ENCODE results near the gene FAM81B. TPM values are rescaled to one million over a fixed set of nuclear protein-coding genes. Genes with fewer than 3 reads are reported as not detected.
A peak's percentile ranks its signal among the peaks of the same experiment; 100 is the strongest.

FAM81B gene
- polyA plus RNA-seq, 2 of the 4 experiments (the other 2 are of a cell fraction), result 0.05 TPM; not detected in 1

DNA sequence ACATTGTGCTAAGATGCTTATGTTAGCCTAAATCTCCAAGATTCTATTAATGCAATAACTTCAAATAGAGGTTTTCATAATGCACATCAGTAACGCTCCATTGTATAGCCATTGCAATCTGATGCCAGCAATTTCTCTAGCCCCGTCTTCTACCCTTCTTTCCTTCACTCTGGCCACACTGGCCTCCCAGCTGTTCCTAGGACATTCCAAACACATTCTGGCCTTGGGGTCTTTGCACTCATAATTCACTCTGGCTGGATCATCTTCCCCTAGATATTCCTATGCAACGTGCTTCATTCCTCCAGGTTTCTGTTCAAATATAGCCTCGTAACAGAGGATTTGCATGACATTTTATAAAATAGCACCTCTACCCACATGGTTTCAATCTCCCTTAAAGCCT lies 23.3 kb downstream of the FAM81B start:
- Histone ChIP-seq H3K4me3 (no peak overlapping the region), H3K4me2 (no peak overlapping the region), H3K27ac (no peak overlapping the region), H3K9me3 (no peaks in the 10 kb centered on the region), H3K4me1 (no peaks in the 10 kb centered on the region)
- 36% methylated on average over 4 of the region's 4 CpGs for WGBS (ENCODE audit: missing lambda C conversion rate)
- ChIA-PET POLR2A (no interaction called here), CTCF (no interaction called here)
- TF ChIP-seq JUN (IDR thresholded peaks at IDR 0.05) (no peak), MAFK (IDR thresholded peaks at IDR 0.05; ENCODE audit: partially characterized antibody) (no peak), CBX2 (IDR thresholded peaks at IDR 0.05; ENCODE audit: borderline replicate concordance, low read depth) (no peak), FOXS1 (CRISPR knock-in tag; IDR thresholded peaks at IDR 0.05) (no peak), FOSL2 (IDR thresholded peaks at IDR 0.05) (no peak), FOSL2 (CRISPR knock-in tag; IDR thresholded peaks at IDR 0.05) (no peak), ZSCAN20 (CRISPR knock-in tag; IDR thresholded peaks at IDR 0.05) (no peak)
- FAIRE-seq (no peak), ATAC-seq (no peak), DNase-seq (ENCODE audit: low read depth in 1 of 2, low spot score in 1 of 2) (no peak)

DNA sequence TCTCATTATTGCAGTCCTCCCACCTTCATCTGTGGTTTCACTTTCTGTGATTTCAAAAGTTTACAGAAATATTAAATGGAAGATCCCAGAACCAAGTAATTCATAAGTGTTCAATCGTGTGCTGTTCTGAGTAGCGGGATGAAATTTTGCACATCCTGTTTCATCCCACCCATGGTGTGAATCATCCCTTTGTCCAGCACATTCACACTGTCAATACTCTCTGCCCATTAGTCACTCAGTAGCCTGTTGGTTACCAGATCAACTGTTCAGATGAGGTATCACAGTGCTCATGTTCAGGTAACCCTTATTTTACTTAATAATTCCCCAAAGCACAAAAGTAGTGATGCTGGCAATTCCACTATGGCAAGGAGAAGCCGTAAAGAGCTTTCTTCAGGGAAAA lies 26.8 kb downstream of the FAM81B start:
- 27% methylated on average over 3 of the region's 3 CpGs for WGBS (ENCODE audit: missing lambda C conversion rate)
- Histone ChIP-seq H3K4me2 (peak overlapping the region; percentile 43; the same call in 2 of the 3 replicates), H3K27ac (no peak overlapping the region), H3K4me1 (no peaks in the 10 kb centered on the region), H3K4me3 (no peak overlapping the region), H3K9me3 (no peaks in the 10 kb centered on the region)
- TF ChIP-seq CHD2 (IDR thresholded peaks at IDR 0.05; ENCODE audit: low read length, partially characterized antibody) (no peak), HOXA7 (CRISPR knock-in tag; IDR thresholded peaks at IDR 0.05) (no peak), FOXS1 (CRISPR knock-in tag; IDR thresholded peaks at IDR 0.05) (no peak), SREBF2 (IDR thresholded peaks at IDR 0.05) (no peak), CHD4 (IDR thresholded peaks at IDR 0.05; ENCODE audit: borderline replicate concordance) (no peak), HOXB13 (CRISPR knock-in tag; IDR thresholded peaks at IDR 0.05; ENCODE audit: low read depth) (no peak), BHLHE40 (IDR thresholded peaks at IDR 0.05; ENCODE audit: low read depth, low read length) (no peak), NFE2L2 (conservative IDR thresholded peaks at IDR 0.05; ENCODE audit: low read length) (no peak), ZC3H11A (IDR thresholded peaks at IDR 0.05) (no peak), SMC3 (IDR thresholded peaks at IDR 0.05) (no peak), GATA3 (IDR thresholded peaks at IDR 0.05; ENCODE audit: borderline replicate concordance) (no peak), RFX5 (IDR thresholded peaks at IDR 0.05) (no peak), EHMT2 (IDR thresholded peaks at IDR 0.05; ENCODE audit: low read depth) (no peak), RCOR1 (IDR thresholded peaks at IDR 0.05; ENCODE audit: low read depth, low read length) (no peak), CBX2 (IDR thresholded peaks at IDR 0.05; ENCODE audit: borderline replicate concordance, low read depth) (no peak), EHF (CRISPR knock-in tag; IDR thresholded peaks at IDR 0.05) (no peak)
- TF ChIP-seq, protein P1, sequence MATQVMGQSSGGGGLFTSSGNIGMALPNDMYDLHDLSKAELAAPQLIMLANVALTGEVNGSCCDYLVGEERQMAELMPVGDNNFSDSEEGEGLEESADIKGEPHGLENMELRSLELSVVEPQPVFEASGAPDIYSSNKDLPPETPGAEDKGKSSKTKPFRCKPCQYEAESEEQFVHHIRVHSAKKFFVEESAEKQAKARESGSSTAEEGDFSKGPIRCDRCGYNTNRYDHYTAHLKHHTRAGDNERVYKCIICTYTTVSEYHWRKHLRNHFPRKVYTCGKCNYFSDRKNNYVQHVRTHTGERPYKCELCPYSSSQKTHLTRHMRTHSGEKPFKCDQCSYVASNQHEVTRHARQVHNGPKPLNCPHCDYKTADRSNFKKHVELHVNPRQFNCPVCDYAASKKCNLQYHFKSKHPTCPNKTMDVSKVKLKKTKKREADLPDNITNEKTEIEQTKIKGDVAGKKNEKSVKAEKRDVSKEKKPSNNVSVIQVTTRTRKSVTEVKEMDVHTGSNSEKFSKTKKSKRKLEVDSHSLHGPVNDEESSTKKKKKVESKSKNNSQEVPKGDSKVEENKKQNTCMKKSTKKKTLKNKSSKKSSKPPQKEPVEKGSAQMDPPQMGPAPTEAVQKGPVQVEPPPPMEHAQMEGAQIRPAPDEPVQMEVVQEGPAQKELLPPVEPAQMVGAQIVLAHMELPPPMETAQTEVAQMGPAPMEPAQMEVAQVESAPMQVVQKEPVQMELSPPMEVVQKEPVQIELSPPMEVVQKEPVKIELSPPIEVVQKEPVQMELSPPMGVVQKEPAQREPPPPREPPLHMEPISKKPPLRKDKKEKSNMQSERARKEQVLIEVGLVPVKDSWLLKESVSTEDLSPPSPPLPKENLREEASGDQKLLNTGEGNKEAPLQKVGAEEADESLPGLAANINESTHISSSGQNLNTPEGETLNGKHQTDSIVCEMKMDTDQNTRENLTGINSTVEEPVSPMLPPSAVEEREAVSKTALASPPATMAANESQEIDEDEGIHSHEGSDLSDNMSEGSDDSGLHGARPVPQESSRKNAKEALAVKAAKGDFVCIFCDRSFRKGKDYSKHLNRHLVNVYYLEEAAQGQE (IDR thresholded peaks at IDR 0.05), result no peak
- TF ChIP-seq, protein P2, sequence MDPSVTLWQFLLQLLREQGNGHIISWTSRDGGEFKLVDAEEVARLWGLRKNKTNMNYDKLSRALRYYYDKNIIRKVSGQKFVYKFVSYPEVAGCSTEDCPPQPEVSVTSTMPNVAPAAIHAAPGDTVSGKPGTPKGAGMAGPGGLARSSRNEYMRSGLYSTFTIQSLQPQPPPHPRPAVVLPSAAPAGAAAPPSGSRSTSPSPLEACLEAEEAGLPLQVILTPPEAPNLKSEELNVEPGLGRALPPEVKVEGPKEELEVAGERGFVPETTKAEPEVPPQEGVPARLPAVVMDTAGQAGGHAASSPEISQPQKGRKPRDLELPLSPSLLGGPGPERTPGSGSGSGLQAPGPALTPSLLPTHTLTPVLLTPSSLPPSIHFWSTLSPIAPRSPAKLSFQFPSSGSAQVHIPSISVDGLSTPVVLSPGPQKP (IDR thresholded peaks at IDR 0.05; ENCODE audit: low read depth, low read length), result no peak
- TF ChIP-seq, protein P3, sequence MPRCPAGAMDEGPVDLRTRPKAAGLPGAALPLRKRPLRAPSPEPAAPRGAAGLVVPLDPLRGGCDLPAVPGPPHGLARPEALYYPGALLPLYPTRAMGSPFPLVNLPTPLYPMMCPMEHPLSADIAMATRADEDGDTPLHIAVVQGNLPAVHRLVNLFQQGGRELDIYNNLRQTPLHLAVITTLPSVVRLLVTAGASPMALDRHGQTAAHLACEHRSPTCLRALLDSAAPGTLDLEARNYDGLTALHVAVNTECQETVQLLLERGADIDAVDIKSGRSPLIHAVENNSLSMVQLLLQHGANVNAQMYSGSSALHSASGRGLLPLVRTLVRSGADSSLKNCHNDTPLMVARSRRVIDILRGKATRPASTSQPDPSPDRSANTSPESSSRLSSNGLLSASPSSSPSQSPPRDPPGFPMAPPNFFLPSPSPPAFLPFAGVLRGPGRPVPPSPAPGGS (IDR thresholded peaks at IDR 0.05), result no peak
- FAIRE-seq, result no peak
- peak; percentile 65 to 68; a peak in 2 of 6 replicates for ATAC-seq
- ChIA-PET POLR2A (no interaction called here), CTCF (no interaction called here)
- DNase-seq (ENCODE audit: low read depth in 1 of 2, low spot score in 1 of 2), result peak in 1 of 2 experiments; percentile 13
